GM18873 (cell line): ENCODE data around the gene IRX3.
"Not testable (repeated sequence)": the region's sequence is repeated elsewhere in the genome, so short reads cannot be mapped to it uniquely, and the experiment has no call there.

Experiments used
- ATAC-seq: cut with Tn5 transposase; IDR thresholded peaks from one replicate; pipeline ENCODE4 v1.9.1; 2021; ENCODE audit warnings: mild to moderate bottlenecking, moderate library complexity, moderate number of reproducible peaks; ENCODE audit not compliant: unreplicated experiment, low FRiP score

Gene IRX3

GRCh38 chr16:54280751-54281150, 5.8 kb downstream of the IRX3 start:
- no peak for ATAC-seq

GRCh38 chr16:54277845-54278703, 8.5 kb downstream of the IRX3 start:
- ATAC-seq, result no peak

DNA sequence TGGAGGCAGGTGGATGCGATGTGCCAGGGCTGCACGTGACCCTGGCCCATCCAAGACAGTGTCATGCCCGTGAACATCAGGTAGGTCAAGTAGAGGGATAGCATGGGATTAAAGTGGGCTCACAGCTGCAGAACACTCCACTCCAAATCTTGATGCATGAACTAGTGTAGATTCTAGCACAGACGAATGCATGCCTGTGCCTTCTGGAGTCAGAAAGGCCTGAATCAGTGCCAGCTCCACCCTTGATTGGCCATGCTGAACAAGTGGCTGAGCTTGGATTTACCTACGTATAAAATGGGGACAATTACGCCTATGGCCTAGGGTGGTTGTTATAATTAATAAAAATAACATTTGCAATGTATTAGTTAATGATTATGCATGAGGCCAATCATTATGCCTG, 10.6 kb downstream of the IRX3 start:
- no peak for ATAC-seq

GRCh38 chr16:54273566-54273965, 13.0 kb downstream of the IRX3 start:
- ATAC-seq, result no peak

- no peak for ATAC-seq
Measured at GRCh38 chr16:54270711-54271110, 15.9 kb downstream of the IRX3 start.

- no peak for ATAC-seq
Measured at GRCh38 chr16:54269461-54269860, 17.1 kb downstream of the IRX3 start.

GRCh38 chr16:54268766-54269165, 17.8 kb downstream of the IRX3 start:
- no peak for ATAC-seq

GRCh38 chr16:54268340-54268739, 18.2 kb downstream of the IRX3 start:
- ATAC-seq, result no peak

- no peak for ATAC-seq
Measured at GRCh38 chr16:54266363-54266955, 20.1 kb downstream of the IRX3 start.

DNA sequence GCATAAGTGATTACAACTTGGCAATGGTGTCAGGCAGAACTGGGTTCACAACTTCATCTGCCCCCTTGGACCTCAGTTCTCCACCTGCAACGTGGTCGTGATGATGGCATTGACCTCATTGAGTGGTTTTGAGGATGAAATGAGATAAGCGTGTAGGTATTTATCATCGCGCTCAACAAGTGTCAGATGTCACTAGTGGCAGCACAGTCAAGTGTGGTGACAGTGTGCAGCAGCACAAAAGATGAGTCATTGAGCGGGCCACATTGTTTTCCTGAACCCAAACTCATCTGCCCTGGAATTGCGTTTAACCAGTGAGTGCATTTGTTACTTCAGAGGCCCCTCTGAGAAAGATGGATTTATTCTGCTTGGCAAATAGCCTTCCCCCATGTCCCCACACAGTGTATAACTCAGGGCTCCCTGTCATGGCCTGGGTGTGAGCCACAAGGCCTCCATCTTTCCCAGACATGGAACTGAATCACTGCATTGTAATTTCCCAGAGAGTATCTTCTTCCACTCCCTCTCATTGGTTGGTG, 20.9 kb downstream of the IRX3 start:
- ATAC-seq, result no peak

DNA sequence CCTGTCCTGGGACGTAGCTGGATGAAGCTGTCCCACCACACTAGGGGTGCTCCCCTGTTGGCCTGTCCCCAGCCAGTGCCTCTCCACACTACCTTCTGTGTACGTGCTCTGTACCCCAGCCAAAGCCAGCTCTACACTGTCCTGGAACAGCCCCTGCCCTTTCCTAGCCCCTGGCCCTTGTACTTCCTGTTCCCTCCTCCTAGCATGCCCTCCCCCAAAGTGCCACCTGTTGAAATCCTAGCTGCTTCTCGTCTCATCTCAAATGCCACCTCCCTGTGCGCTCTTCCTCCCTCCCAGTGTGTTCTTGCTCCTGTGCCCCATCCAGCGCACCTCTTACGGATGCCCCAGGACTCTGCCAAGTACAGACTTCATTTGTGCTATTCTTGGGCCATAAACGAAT, 33.5 kb downstream of the IRX3 start:
- no peak for ATAC-seq

DNA sequence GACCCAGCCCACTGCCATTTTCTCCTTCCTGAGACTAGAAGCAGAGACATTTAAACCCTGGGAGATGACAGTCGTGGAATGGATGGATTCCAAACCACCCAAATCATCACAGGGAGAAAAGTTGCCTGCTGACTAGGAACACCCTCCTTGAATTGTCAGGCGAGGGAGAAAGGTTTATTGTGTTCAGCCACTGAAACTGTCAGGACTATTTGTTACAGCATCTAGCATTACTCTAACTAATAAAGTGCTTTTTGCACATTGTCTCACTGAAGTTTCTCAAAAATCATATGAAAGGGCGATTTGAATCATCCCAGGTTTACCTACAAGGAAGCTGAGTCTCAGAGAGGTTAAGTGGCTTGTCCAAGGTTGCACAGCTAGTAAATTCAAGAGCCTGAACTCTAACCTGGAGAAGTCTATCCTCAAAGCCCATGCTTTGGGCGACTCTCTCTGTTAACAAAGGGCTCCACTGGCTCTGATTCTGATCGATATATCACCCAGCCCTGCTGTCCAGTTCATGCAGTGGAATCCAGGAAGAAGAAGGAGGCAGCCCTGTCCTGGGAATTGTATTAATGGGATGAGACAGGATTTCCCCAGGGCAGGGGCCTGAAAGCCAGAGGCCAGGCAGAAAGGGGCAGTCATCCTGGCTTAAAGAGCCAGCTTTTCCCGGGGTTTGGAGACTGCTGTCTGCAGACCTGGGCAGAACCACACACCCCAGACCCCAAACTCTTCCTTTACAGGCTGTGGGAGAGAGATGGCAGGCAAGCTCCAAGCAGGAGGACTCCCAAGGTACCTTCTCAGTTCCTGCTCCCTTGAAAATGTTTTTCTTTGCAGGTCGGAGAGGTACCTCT, 37.5 kb downstream of the IRX3 start:
- no peak for ATAC-seq

DNA sequence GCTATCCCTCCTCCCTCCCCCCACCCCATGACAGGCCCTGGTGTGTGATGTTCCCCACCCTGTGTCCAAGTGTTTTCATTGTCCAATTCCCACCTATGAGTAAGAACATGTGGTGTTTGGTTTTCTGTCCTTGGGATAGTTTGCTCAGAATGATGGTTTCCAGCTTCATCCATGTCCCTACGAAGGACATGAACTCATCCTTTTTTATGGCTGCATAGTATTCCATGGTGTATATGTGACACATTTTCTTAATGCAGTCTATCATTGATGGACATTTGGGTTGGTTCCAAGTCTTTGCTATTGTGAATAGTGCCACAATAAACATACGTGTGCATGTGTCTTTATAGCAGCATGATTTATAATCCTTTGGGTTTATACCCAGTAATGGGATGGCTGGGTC, 38.9 kb downstream of the IRX3 start:
- not testable (repeated sequence) for ATAC-seq

GRCh38 chr16:54246454-54246821, 40.1 kb downstream of the IRX3 start:
- no peak for ATAC-seq

GRCh38 chr16:54245788-54246453, 40.7 kb downstream of the IRX3 start:
- ATAC-seq, result no peak

DNA sequence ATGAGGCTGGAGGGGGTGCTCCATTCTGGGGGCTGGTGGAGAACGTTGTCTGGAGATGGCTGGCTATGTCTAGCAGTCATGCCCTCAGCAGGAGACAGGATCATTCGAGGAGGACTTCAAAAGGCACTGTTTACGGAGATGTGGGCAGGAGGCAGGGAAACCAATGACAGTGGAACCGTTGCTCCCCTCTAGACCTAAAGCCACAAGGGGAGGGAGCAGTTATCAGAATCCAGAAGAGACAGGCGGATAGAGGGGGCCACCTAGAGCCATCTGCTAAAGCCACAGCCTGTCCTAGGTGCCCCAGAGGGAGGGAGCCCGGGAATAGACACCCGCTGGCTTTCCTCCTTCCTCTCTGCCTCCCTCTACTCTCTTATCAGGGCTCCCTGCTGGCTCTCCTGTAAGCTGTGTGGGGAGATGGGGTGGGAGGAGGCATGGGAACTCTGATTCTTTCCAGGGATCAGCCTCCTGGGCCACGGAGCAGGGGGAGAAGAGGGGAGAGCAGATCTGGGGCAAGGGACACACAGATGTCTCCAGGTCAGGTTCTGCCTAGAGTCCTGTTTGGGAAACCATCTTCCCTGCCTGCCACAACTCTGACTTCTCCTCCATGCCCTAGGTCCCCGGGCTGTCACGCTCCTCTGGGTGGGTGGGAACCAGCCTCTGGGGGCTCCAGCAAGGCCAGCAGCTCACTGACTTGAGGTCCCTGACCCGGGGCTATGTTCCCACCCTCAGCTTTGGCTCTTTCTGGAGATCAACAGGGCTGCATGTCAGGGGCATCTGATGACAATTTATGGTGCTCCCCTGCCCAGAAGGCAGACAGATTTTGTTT, 42.3 kb downstream of the IRX3 start:
- ATAC-seq, result no peak

- ATAC-seq, result no peak
Measured at GRCh38 chr16:54243202-54243601, 43.4 kb downstream of the IRX3 start.

DNA sequence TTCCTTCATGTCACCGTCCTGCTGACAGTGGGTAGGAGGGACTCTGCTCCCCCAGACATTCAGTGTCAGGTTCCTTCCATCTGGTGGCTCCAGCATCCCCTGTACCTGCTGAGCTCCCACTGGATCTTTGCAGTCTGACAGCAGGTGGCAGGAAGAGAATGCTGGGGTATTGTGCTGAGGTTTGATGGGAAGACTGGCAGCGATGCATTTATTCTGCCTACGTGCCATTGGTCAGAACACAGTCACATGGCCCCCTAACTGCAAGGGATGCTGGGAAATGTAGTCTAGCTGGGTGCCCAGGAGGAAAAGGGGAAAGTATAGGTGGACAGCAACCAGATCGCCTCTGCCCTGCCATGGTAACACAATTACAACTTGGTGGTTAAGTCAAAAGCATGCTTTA, 44.4 kb downstream of the IRX3 start:
- no peak for ATAC-seq

GRCh38 chr16:54241525-54241924, 45.1 kb downstream of the IRX3 start:
- ATAC-seq, result no peak
